Hepatocyte (in vitro differentiated cells): ENCODE results near the gene DNAAF9.
"Not testable (repeated sequence)": the region's sequence is repeated elsewhere in the genome, so short reads cannot be mapped to it uniquely, and the experiment has no call there.

Source experiments
- EZH2 ChIP-seq: fragments of 200-600 bp; sonication (generic); IDR thresholded peaks from 2 replicates; pipeline ENCODE4 v1.6.1; 2016; ENCODE audit warnings: antibody characterized with exemption, mild to moderate bottlenecking, borderline replicate concordance
- TF ChIP-seq, protein P1 (sequence below): fragments of 200-600 bp; sonication (generic); IDR thresholded peaks from 2 replicates; pipeline ENCODE4 v1.5.1; 2016; ENCODE audit warnings: antibody characterized with exemption, mild to moderate bottlenecking; ENCODE audit not compliant: poor library complexity

DNA sequence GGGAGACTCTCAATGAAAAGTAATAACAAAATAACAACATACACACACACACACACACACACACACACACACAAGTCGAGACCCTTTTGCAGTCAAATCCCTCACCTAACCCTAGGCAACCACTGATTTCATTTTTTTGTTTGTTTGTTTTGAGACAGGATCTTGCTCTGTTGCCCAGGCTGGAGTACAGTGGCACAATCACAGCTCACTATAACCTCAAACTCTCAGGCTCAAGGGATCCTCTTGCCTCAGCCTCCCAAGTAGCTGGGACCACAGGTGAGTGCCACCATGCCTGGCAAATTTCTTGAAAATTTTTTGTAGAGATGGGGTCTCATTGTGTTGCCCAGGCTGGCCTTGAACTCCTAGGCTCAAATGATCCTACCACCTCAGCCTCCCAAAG, 10.7 kb upstream of the DNAAF9 start:
- TF ChIP-seq, protein P1, sequence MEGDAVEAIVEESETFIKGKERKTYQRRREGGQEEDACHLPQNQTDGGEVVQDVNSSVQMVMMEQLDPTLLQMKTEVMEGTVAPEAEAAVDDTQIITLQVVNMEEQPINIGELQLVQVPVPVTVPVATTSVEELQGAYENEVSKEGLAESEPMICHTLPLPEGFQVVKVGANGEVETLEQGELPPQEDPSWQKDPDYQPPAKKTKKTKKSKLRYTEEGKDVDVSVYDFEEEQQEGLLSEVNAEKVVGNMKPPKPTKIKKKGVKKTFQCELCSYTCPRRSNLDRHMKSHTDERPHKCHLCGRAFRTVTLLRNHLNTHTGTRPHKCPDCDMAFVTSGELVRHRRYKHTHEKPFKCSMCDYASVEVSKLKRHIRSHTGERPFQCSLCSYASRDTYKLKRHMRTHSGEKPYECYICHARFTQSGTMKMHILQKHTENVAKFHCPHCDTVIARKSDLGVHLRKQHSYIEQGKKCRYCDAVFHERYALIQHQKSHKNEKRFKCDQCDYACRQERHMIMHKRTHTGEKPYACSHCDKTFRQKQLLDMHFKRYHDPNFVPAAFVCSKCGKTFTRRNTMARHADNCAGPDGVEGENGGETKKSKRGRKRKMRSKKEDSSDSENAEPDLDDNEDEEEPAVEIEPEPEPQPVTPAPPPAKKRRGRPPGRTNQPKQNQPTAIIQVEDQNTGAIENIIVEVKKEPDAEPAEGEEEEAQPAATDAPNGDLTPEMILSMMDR = not testable (repeated sequence)
- TF ChIP-seq EZH2 = not testable (repeated sequence)
